Measurements from ENCODE around the gene TMEM164.

Gene TMEM164

GRCh38 chrX:110003167-110004156 is 548 bp downstream of the TMEM164 start:
- DNase-seq (ENCODE audit: low spot score): peak; percentile 6

GRCh38 chrX:110004215-110004614 is 1.3 kb downstream of the TMEM164 start:
- no peak for DNase-seq (ENCODE audit: low spot score)

GRCh38 chrX:110004731-110005369 is 1.9 kb downstream of the TMEM164 start:
- no peak for DNase-seq (ENCODE audit: low spot score)

- DNase-seq (ENCODE audit: low spot score): no peak
These were observed 3.2 kb downstream of the TMEM164 start for GRCh38 chrX:110006161-110006560.

GRCh38 chrX:110006821-110007375 is 4.0 kb downstream of the TMEM164 start:
- no peak for DNase-seq (ENCODE audit: low spot score)

GRCh38 chrX:110008011-110008635 is 5.2 kb downstream of the TMEM164 start:
- DNase-seq (ENCODE audit: low spot score): no peak

- DNase-seq (ENCODE audit: low spot score): no peak
These were observed 10.0 kb downstream of the TMEM164 start for GRCh38 chrX:110012818-110013485.

GRCh38 chrX:110013968-110014367 is 11.1 kb downstream of the TMEM164 start:
- DNase-seq (ENCODE audit: low spot score): no peak

- no peak for DNase-seq (ENCODE audit: low spot score)
These were observed 12.1 kb downstream of the TMEM164 start for GRCh38 chrX:110015032-110015431.

- DNase-seq (ENCODE audit: low spot score): no peak
These were observed 13.0 kb downstream of the TMEM164 start for GRCh38 chrX:110015915-110016314.

GRCh38 chrX:110020536-110020935 is 17.6 kb downstream of the TMEM164 start:
- DNase-seq (ENCODE audit: low spot score): no peak

GRCh38 chrX:110021258-110022022 is 18.5 kb downstream of the TMEM164 start:
- no peak for DNase-seq (ENCODE audit: low spot score)

GRCh38 chrX:110022599-110023448 is 19.9 kb downstream of the TMEM164 start:
- DNase-seq (ENCODE audit: low spot score): no peak

GRCh38 chrX:110025395-110025794 is 22.5 kb downstream of the TMEM164 start:
- DNase-seq (ENCODE audit: low spot score): no peak

- no peak for DNase-seq (ENCODE audit: low spot score)
These were observed 23.4 kb downstream of the TMEM164 start for GRCh38 chrX:110026099-110026844.

GRCh38 chrX:110032534-110033147 is 29.7 kb downstream of the TMEM164 start:
- DNase-seq (ENCODE audit: low spot score): no peak

GRCh38 chrX:110034036-110034435 is 31.1 kb downstream of the TMEM164 start:
- DNase-seq (ENCODE audit: low spot score): no peak

- no peak for DNase-seq (ENCODE audit: low spot score)
These were observed 33.5 kb downstream of the TMEM164 start for GRCh38 chrX:110036162-110037033.

Data from germinal center (tissue), 1 donor.